Amygdala (tissue), 56 donors: ENCODE measurements around the gene LRRC10B.

Source experiments
- DNase-seq, 56 donors: peaks; one replicate each; lab custom pipeline; 2025; lab: John Stamatoyannopoulos, UW

The LRRC10B gene

DNA sequence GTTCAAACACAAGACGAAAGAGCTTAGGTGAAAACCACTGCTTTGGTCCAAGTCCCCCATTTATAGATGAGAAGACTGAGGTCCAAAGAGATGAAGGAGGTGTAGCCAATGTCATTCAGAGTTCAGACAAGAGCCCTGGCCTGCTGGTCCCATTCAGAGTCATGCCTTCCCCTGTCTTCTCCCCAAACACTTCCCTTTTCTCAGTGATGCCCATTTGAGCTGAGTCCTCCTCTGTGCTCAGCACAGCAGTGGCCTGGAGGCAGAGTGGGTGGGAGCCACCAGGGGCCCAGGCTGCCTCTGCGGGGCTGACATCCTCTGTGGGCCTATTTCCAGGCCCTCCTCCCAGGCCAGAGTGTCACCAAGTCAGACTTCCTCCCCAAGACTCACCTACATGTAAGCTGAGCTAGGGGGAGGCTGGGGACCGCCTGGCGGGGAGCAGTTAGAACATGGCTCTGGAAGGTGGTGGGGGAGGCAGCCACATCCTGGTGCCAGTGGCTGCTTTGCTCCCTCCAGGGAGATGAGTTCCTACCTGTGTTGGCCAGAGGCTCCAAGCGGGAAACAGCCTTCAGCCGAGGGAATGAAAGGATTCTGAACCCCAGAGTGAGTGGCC lies 22.4 kb upstream of the LRRC10B start:
- no peak for DNase-seq

DNA sequence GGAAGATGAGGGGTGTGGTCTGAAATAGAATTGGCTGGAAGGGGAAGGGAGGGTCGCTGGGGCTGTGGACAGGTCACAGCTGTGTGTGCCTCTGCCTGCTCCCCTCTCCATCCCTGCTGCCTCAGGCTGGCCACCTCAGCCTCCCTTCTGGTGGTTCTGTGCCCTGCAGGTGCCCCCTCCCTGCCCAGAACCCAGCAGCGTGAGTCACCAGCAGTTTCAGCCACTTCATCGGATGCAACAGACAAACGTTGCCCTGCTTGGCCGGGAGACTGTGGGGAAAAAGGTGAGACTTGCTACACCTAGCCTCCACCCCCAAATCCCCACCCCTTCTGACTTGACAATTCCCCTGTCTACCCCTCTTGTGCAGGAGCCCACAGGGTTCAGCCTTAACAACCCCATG lies 21.8 kb upstream of the LRRC10B start:
- no peak for DNase-seq

DNA sequence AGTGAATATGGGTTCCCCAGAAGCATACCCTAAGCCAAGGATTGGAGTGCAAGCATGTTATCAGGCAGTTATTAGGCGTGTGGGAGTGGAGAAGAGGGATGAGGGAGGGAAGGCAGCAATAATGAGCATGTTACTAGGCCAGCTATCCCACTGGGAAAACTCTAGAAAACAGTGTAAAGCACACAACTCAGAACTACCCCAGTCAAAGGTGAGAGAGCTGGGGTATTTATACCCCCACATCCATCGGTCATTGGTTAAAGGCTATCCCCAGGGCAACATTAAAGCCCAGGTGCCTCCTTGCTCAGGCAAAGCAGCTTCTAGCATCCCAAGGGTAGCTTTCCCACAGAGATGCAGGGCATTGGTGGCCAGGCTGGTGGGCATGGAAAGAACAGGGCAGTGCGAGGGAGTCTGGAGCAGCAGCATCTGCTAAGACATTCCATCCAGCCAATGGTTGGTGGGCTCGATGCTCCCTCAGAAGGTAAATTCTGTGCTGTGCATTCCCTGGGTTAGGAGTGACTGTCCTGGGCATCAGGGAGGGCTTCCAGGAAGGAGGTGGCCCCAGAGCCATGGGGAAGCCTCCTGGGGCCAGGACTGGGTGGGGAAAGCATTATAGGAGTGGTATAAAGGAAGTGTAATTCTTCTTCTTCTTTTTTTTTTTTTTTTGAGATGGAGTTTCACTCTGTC lies 21.1 kb upstream of the LRRC10B start:
- no peak for DNase-seq

DNA sequence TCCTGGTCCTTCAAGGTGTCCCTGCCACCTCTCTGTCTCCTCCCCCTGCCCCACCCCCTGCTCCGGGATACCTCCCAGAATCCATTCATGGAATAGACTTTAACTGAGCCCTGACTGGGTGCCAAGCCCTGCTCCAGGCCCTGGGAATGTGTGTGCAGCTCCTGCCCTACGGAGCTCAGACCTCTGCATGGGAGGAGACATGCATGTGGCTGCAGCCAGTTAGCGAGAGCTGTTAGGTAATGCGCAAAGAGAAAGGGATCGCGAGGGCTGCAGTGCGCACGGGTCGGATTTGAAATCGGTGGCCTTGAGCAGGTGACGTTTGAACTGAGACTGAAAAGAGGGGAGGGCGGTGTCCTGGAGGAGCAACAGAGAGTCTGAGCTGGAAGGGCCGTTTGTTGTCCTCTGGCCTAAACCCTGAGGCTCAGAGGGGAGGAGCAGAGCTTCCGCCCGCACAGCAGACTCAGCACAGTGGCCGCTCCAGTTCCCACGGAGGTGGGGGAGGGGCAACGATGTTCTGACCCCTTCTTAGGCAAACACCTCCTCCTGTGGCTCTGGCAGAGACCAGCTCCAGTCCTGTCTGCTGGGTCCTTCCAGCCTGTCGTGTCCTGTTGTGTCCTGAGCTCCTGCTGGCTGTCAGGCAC lies 19.8 kb upstream of the LRRC10B start:
- DNase-seq: peak in 2 of 56 donors; percentile 31 to 38

DNA sequence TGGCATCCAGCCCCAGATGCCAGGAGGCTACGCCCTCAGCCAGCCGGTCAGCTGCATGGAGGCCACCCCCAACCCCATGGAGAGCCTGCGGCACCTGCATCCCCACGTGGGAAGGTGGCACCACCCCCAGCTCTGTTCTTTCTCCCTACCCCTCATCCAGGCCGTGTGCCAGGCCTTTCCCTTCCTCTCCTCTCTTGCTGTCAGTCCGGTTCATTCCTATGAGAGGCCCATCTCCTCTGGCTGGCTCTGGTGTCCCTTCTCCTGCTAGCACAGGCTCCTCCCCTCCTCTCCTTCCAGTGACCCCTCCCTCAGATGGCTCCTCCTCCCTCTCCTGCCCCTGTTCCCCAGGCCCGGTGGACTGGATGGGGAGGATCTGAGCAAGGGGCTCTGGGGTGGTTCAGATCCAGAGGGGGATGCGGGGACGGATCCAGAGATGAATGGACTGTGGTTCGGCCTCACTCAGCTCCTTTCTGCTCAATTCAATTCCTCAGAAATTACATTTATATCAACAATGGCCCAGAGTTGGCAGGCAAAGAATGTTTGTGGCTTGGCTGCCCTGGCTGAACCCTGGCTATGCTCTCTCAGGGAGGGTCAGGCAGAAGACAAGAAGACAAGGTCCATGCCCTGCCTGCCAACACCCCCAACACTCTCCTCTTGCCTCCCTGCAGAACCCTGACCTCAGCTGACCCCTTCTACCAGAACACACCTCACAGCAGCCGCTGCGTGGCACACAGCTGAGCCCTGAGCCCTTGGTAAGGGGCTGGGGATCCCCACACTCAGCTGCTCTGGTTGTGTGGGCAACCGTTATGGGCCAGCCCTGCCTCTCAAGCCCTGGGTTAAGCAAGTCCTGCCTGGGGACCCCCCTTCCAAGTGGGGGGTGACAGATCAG lies 18.5 kb upstream of the LRRC10B start:
- DNase-seq: no peak

DNA sequence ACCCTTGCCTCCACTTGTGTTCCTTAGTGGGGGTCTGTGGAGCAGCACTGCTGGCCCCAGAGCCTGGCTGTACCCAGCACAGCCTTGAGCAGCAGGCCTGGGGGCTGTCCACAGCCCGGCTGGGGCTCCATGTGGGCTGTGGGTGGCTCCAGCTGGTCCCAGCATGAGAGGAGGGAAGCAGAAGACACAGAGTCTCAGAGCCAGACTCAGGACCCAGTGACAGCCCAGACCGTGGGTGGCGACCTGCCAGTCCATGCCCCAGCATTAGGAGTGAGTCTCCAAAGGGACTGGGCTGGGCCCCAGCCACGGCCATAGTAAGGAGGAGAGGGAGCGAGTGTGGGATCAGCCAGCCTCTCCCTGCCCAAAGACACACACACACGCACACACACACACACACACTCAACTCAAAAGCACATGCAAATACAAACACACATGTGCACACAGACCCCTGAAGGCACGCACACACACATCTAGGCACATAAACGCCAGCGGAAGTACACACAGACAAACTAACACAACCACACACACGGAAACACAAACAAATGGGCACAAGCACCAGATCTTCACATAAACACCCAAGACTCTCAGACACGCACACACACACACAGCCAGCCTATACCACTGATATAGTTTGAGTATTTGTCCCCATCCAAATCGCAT lies 16.7 kb upstream of the LRRC10B start:
- peak in 5 of 56 donors; percentile 12 to 51 (median 29) for DNase-seq

DNA sequence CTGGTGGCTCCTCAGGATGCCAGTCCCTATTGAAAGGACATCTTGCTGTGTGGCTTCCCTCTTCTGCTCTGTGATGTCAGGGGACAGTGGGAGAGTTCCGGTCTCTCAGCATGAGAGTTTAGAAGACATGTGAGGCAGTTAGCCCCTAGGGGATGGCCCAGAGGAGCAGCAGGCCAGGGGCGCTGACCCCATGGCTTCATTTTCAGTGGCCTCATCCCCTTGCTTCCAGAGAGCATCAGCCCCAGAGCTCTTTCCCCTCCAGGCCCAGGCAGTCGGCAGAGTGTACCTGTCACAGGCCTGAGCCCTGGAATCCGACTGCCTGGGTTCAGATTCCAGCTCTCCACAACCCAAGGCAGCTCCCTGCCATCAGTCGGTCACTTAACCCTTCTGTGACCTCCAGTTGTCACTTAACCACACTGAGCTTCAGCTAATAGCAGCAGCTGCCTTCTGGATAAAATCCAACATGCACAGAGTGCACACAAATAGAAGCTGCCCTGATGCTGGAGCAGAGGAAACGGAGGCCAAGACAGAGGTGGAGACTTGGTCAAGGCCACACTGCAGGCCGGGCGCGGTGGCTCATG lies 14.1 kb upstream of the LRRC10B start:
- no peak for DNase-seq

DNA sequence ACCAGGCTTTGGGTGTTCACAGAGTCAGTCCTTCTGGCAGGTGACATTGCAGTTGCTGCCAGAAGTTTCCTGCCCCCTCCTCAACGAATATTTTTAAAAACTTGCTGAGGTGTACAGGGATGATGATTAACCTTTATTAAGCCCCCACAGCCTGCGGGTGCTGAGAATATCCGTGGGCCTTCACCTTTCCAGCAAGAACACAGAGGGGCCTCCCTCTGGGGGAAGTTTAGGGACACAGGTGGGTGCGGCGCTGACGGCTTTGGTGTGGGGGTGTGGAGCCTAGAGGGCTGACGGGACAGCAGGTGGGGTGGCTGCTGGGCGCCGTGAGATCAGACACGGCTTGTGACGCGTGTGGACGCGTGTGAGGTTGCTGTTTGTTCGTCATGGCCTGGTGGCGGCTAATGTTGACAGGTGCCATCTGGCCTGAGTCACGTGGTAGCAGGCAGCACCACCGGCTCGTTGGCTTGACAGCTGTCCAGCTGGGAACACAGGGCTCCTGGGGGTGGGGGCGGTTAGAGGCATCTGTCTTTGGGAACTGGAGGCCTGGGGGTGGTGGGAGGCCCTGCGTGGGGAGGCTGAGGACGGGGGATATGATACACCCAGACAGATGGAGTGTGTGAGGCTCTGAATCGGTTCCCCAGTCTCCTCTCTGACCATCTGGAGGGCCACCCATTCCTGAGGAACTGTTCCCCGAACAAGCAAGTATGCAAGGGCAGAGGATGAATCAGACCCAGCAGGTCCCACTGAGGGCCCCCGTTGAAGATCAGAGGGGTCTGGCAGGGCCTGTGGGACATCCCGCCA lies 12.5 kb upstream of the LRRC10B start:
- peak in 2 of 56 donors; percentile 21 to 35 for DNase-seq

DNA sequence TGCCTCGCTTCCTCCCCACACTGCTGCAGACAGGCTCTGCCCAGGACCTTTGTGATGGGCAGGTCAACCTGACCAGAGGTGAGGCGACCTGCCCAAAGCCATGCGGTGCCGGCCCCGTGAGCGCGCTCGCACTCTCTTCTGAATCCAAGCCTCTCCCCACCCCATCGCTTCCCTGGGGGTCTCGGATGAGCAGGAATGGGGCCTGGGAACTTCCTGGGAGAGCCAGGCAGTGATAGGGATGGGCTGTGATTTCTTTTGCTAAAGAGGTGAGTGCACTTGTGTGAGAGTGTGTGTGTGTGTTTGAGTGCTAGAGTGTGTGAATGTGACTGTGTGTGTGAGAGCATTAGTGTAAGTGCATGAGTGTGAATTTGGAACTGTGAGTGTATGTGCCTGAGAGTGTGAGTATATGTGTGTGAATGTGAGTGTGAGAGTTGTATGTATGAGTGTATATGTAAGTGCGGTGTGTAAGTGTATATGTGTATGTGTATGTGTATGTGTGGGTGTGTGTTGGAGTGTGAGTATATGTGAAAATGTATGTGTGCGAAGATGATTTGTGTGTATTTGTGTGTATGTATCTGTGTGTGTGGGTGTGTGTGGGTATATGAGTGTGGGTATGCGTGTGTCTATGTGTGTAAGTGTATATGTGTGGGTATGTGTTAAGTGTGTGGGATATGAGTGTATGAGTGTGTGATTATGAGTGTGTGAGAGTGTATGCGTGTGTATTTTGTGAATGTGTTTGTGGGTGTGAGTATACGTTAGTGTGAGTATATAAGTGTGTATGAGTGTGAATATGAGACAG lies 11.7 kb upstream of the LRRC10B start:
- no peak for DNase-seq

DNA sequence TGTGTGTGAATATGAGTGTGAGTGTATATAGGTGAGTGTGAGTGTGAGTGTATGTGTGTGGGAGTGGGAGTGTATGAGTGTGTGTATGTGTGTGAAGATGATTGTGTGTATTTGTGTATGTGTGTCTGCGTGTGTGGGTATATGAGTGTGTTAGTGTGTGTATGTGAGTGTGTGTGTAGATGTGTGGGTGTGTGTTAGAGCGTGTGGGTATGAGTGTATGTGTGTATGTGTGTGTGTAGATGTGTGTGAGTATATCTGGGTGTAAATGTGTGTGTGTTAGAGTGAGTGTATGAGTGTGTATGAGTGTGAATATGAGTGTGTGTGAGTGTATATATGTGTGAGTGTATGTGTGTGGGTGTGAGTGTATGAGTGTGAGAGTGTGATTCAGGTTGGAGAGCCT lies 11.1 kb upstream of the LRRC10B start:
- DNase-seq: no peak

DNA sequence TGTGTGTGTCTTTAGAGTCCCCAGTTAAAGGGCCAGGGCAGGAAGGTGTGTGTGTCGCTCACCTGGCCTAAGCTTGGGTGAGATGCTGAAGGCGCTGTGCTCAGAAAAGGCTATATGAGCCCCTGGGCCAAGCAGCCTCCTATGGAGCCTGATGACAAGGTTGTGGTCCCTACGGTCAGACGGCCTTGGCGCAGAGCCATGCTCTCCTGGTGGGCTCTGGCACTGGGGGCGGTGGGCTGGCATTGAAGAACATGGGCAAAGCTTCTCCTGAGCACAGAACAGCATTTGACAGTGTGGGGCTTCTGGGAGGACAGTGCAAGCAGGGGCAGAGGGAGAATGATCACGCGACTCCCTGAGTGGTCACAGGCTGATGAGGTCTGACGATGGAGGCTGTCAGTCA lies 10.7 kb upstream of the LRRC10B start:
- DNase-seq: no peak

DNA sequence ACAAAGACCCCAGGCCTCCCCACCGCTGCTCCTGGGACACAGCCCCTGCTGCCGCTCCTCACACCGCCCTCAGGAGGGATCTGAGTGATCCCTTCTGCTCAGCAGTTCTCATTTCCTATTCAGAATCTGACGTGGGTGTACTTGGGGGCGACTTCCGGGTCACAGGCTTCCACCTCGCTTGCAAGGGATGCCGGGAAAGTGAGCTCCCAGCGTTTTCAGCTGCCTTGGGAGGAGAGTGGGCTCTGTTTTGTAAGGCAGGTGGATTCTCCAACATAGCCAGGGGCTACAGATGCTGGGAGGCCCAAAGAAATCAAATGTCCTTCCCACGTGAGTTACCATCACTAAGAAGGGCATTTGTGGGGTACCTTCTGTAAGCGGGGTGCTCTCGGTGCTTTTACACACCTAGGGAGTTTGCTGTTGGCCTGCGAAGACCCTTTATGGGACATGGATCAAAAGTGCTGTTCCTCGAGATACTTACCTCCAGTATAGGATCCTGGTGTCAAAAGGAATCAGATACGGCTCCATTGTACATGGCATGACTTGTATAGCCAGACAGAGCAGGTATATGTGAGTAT lies 9.7 kb upstream of the LRRC10B start:
- DNase-seq: no peak

DNA sequence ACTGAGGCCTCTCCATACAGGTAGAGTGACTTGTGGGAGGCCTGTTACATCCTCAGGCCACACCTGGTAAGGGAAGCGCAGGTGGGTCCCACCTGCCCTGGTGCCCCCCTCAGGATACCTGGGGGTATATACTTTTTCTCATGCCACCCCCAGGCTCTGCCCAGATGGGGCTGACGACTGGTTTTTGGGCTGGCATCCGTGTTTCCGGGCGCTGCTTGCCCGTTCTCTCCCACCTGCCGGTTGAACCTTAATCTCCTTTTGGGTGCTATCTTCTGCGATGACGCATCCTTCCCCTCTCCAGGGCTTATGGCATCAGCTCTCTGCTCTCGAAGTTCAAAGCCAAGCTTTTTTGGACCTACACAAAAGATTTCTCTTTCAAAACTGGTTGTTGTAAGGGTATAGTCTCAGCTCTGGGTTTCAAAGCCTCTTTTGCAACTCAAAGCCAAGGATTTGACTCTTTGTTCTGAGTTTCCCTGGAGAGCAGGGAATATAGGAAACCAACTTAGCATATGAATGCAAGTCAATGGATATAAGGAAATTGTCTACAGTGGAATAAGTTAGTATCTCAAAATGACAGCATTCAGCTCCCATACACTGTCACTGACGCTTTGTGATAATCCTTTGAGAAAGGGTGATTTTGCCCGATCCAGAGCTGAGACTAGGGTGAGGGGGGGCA lies 8.6 kb upstream of the LRRC10B start:
- no peak for DNase-seq

DNA sequence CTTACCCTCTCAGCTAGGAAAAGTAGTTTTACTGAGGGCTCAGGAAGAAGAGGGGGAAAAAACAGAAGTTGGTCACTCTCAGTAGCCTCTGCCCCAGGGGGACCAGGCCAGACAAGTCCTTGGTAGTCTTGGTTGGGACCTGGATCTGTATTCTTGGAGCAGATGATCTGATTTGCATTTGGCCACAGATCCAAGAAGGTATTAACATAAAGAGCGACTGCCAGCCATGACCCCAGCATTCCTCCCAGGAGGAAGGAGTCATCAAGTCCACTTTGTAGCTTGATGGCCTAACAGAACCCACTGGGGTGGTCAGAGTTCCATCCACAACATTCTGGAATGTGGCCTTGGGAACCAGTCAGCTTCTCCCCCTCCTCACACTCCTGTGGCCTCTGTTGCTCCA lies 6.0 kb upstream of the LRRC10B start:
- DNase-seq: no peak

DNA sequence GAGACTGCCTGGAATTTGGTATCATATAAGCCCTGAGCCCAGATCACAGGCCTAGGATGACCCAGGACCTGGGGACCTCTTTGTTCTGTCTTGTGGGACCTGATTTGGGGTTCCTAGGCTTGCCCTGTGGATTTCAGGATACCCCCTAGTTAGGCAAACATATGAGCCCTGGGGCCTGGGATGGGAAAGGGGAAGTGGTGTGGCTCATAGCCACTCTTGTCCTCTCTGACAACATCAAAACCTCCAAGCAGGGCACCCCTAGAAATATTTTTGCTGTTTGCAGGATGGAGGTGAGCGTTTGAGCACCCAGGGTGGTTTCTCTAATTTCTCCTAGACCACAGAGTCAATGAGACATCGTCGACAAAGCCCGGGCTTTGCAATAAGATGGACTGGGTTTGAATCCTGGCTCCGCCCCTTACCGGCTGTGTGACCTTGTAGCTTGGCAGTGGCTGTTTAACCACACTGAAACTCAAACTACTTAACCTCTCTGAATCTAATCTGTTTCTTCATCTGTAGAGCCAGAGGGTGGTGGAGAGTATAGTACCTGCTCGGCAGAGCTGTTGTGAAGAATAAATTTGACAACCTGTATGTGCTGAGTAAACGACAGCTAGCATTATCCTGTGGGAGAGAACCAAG lies 5.3 kb upstream of the LRRC10B start:
- no peak for DNase-seq

DNA sequence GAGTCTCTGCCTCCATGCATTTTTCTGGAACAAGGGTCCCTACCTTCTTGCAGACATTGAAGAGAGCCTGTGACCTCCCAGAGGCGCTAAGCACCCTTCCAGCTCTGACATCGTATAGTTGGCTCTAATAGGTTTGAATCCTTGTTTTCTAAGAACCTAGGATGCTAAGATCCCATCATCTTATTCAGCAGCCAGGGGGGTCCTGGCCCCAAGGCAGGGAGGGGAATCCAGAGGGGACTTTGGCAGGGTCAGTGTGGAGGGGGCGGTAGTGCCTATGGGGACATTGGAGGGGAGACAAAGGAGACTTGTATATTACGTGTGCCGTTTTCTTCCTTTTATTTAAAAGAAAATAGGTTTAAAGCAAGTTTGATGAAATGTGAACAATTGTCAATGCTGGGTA lies 3.4 kb upstream of the LRRC10B start:
- no peak for DNase-seq

DNA sequence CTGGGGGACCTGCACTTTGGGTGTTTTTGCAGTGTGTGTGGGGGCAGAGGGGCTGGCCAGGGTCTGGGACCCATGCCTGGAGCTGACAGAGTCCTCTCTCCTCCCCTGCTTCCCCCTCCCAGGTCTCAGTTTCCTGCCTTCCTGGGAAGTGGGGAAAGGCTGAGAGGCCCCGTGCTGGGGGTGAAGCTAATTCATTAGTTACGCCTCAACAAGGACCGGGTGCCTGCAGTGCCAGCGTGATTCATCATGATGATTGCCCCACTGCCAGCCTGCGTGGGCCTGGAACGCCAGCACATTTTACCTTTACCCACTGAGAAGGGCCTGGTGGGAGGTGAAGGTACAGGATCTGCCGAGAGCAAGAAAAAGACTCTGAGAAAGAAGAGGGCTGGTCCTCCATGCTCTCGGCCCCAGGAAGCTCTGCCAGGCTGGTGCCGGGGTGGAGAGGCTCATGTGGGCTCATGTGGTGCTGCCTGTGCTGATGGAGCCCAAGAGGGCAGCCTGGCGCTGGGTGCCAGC lies 2.9 kb upstream of the LRRC10B start:
- peak in 8 of 56 donors; percentile 24 to 55 (median 42) for DNase-seq
